GM18519 (cell line): Measurements from ENCODE around the gene ITGA7.

Experiments
- ATAC-seq: cut with Tn5 transposase; IDR thresholded peaks from one replicate; pipeline ENCODE4 v1.9.1; 2021; ENCODE audit warnings: mild to moderate bottlenecking, moderate library complexity; ENCODE audit not compliant: unreplicated experiment, low FRiP score

The ITGA7 gene

DNA sequence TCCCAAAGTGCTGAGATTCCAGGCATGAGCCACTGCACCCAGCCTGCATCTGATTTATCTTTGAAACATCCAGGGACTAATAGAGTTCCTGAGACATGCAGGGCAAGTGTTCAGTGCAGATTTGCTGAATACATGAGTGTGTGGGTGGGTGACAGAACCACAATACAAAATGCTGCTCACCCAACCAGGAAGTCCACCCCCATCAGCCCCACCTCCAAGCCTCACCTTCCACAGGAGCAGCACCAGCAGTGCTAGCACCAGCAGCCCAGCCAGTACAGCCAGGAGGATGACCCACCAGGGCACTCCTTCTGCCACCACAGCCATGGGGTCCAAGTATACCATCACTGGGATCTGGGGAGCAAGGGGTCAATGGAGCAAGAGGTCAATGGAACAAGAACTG lies 20.0 kb downstream of the ITGA7 start:
- ATAC-seq, result no peak

DNA sequence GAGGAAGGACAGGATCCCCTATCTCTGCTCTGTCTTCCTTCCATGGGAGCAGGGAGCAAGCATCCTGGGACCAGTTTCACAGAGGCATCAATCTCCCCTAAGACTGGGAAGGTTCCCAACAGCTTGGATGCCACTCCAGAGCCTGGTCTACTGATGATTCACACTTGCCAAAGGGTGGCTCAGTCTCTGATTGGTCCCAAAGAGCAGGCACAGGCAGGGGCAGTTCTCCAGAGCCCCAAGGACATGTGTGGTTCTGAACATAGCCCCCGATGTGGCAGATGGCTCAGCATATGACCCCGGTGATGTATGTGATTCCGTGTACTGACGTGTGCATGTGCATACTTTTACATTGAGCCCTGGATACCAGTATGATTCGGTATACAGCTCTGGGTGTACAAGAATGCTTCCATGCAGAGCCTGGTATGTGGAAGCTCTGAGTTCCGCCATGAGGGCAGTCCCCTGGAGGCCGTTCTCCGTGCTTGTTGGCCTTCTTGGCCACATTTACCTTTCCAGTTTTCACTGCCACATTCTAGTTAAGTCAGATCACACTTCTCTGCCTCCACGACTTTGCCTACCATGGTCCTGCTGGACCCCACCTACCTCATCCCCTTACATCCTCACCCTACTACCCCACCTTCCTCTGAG lies 21.2 kb downstream of the ITGA7 start:
- no peak for ATAC-seq

DNA sequence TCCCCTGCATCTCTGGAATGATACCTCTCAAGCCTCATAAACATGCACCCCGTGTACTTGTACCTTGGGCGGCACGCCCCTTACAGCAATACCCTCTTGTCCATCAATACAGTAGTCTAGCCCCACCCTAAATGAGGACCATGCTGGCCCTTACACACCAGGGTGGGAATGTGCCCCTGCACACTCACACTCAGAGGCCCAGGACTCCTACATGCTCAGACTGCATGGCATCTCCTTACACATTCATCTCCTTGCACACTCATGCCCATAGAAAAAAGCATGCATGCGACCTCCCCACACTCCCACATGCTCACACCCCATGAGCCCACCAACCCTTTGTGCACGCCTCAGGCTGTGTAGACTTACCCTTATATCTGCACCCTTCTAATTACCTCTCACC lies 22.0 kb downstream of the ITGA7 start:
- no peak for ATAC-seq

DNA sequence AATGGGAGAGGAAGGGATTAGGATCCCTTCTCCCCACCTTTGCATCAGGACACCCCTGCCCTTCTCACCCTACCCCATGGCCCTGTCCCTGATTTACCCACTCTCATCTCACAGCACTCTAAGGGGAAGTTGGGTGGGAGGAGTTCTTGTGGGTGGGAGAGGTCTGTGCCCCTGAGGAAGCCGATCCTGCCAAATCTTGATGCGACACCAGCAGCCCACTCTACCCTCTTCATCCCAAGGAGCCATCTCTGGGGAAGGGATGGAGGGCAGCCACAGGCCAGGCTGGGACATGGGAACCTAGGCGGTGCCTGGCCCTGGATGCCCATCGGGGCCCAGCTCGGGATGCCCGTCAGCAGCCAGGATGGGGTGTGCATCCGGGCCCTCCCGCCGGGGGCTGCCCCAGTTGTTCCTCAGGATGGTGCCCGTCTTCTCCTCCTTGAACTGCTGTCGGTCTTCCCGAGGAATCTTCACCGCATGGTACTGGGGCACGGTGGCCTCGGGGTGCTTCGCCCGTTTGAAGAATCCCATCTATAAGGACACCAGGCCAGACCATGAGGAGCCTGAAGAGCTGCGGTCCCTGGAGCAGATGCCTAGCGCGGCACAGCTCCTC lies 22.8 kb downstream of the ITGA7 start:
- no peak for ATAC-seq

DNA sequence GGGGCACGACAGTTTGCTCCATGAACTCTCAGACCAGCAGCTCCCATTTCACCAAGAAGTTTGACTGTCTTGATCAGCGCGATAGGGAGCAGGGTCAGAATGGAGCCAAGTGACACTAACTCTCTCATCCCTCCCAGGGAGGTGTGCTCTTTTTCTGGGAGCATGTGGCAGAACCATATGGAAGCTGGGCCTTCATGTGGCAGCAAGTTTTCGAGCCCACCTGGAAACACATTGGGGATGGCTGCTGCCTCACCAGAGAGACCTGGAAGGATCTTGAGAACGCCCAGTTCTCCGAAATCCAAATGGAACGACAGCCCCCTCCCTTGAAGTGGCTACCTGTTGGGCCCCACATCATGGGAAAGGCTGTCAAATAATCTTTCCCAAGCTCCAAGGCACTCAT lies 24.0 kb downstream of the ITGA7 start:
- ATAC-seq, result no peak

DNA sequence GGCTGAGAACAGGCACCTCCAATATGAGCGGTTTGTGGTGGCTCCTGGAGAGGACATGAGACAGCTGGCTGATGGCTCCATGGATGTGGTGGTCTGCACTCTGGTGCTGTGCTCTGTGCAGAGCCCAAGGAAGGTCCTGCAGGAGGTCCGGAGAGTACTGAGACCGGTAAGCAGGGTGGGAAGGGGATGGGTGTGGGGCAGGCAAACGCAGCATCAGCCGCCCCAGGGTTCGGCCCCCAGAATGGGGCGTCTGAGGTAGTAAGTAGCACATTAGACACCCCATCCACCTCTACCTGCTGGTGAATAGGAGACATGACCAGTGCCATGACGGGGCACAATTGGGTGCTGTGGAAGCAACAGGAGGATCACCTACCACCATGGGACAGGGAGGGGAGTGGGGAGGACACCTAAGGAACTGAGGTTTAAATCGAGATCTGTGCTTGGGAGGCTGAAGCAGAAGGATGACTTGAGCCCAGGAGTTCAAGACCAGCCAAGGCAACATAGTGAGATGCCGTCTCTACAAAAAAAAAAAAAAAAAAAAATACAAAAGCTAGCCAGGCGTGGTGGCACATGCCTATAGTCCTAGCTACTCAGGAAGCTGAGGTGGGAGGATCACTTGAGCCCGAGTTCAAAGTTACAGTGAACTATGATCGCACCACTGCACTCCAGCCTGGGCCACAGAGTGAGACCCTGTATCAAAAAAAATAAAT lies 25.5 kb downstream of the ITGA7 start:
- no peak for ATAC-seq

DNA sequence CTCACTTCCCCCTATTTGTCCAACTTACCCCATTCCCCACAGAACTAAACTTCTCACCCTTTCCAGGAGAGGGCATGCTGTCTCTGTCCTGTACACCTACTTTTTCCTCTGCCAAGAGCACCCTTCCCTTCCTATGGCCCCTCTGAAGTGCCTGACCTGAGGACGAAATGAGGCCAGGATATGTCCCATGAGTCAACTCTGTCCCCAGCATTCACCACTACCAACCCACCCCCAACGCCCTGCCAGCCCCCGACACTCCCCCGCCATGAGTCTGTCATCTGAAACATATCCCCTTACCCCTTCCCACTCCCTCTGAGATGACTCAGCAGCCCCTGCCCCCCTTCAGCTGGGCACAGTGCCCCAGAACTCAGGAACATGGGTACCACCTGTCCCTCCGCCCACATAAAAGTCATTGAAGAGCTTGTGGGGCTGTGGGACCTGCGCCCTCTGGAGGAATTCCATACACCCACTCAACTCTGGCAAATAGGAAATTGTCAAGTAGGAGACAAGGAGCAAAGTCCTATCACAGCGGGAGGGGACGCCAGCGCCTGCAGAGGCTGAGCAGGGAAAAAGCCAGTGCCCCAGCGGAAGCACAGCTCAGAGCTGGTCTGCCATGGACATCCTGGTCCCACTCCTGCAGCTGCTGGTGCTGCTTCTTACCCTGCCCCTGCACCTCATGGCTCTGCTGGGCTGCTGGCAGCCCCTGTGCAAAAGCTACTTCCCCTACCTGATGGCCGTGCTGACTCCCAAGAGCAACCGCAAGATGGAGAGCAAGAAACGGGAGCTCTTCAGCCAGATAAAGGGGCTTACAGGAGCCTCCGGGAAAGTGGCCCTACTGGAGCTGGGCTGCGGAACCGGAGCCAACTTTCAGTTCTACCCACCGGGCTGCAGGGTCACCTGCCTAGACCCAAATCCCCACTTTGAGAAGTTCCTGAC lies 26.3 kb downstream of the ITGA7 start:
- no peak for ATAC-seq

DNA sequence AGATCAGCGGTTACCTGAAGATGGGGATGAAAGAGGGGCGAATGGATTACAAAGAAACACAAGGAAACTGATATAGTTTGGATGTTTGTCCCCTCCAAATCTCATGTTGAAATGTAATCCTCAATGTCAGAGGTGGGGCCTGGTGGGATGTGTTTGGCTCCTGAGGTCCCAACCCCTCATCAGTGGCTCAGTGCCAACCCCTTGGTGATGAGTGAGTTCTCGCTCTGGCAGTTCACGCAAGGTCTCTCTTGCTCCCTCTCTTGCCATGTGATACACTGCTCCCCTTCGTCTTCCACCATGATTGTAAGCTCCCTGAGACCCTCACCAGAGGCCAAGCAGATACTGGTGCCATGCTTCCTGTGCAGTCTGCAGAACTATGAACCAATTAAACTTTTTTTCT lies 28.0 kb downstream of the ITGA7 start:
- no peak for ATAC-seq

DNA sequence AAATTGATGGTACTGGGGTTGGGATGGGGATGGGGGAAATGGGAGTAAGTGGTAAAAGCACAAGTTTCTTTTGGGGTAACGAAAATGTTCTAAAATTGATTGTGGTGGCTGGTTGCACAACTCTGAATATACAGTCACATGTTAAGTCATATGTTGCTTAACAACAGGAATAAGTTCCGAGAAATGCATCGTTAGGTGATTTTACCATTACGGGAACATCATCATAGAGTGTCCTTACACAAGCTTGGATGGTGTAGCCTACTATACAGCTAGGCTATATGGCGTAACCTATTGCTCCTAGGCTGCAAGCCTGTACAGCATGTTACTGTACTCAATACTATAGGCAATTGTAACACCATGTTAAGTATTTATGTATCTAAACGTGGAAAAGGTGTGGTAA lies 31.0 kb downstream of the ITGA7 start:
- ATAC-seq, result no peak

DNA sequence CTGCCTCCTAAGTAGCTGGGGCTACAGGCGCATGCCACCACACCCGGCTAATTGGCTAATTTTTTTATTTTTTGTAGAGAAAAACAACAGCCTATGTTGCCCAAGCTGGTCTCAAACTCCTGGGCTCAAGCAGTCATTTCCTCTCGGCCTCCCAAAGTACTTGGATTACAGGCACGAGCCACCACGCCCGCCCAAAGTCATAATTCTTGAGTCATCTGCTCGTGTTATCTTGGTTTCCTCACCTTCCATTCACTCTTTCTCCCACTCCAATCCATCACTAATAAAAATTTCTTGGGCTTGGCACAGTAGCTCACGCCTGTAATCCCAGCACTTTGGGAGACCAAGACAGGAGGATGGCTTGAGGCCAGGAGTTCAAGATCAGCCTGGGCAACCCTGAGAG lies 32.0 kb downstream of the ITGA7 start:
- ATAC-seq, result no peak

DNA sequence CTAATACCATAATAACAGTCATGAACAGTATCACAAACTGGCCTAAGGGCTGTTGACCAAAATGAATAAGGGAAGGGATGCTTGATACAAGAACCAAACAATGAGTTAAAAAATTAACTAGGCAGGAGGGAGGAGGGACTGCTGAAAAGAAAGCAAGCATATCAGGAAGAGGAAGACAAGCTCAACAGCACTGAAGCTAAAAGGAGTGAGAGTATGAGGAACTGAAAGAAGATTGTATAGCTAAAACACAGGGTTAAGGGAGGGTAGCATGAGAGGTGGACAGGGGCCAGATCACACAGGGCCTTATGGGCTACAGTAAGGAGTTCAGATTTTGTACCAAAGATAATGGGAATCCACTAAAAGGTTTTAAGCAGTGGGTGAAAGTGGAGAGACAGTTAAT lies 34.1 kb downstream of the ITGA7 start:
- peak; percentile 98 for ATAC-seq

DNA sequence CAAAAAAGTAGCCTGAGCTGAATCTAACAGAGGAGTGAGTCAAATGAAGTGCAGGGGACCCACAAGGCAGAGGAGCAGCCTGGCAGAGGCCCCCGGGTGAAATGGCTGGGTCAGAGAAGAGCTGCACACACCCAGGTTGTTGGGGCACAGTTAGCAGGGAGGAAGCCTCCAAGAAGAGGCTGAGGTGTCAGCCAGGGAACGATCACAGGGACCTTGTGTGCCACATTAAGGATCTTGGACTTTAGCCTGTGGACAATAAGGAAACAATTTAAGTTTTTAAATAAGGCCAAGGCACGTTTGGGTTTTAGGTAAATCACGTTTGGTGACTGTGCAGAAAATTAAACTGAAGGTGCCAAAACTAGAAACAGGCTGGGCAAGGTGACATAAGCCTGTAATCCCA lies 36.0 kb downstream of the ITGA7 start:
- ATAC-seq, result no peak

DNA sequence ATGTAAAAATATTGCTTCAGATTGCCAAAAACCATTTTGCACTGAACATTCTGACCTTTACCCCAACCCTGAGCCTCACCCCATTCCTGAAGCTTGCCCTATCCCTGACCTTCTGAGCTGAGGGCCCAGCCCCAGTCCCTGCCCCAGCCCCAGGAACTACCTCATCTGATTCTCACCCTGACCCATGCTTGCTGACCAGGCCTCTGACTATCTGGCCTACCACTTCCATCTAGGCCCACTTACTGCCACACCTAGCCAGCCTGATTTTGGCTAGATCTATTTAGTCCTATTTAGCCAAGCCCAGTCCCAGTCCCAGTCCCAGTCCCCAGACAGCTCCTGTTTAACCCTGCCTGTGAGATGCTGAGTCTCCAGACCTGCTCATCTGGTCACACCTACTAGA lies 37.4 kb downstream of the ITGA7 start:
- no peak for ATAC-seq

DNA sequence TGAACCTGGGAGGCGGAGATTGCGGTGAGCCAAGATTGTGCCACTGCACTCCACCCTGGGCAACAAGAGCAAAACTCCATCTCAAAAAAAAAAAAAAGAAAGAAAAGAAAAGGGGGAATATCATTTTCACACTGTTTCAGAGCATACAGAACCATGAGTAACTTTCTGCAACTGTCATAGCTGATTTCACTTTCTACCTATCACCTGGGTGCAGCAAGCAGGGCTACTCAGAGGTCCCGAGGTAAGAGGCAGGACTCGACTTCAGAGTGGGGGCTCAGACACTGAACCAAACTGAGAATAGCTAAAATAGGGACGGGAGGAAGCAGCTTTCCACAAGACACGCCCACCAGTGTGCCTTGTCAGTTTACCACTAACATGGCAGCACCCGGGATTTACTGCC lies 41.2 kb downstream of the ITGA7 start:
- no peak for ATAC-seq

DNA sequence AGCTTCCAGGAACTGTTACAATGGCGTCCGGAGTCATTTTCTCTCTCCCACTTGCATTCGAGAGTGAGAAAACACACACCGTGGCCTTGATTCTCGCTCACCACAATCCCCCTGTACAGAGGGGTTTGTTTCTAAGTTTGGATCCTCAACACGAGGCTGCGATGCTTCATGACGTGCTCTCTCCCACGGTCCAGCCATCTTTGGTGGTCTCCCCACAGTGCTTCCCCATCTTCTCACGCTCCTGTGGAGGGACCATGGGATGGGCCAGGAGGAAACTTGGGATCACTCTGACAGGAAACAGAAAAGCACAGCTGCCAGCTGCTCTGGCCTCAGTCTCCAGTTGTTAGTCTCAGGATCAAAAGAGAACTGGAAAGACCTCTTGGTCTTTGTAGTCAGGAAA lies 42.9 kb downstream of the ITGA7 start:
- ATAC-seq, result no peak

DNA sequence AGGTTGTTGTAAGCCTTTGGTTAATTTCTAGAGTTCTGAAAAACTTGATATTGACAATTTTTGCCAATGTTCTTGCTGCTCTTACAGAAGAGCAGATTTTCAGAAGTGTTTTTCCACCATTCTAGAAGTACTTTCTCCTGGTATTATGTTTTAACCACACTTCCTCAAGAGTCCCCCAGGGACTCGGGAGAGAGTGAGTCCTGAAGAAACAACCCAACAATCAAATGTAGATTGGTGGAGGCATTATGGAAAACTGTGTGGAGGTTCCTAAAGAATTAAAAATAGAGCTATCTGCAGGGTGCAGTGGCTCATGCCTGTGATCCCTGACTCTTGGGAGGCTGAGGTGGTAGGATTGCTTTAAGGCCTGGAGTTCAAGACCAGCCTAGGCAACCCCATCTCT lies 44.3 kb downstream of the ITGA7 start:
- ATAC-seq, result no peak

DNA sequence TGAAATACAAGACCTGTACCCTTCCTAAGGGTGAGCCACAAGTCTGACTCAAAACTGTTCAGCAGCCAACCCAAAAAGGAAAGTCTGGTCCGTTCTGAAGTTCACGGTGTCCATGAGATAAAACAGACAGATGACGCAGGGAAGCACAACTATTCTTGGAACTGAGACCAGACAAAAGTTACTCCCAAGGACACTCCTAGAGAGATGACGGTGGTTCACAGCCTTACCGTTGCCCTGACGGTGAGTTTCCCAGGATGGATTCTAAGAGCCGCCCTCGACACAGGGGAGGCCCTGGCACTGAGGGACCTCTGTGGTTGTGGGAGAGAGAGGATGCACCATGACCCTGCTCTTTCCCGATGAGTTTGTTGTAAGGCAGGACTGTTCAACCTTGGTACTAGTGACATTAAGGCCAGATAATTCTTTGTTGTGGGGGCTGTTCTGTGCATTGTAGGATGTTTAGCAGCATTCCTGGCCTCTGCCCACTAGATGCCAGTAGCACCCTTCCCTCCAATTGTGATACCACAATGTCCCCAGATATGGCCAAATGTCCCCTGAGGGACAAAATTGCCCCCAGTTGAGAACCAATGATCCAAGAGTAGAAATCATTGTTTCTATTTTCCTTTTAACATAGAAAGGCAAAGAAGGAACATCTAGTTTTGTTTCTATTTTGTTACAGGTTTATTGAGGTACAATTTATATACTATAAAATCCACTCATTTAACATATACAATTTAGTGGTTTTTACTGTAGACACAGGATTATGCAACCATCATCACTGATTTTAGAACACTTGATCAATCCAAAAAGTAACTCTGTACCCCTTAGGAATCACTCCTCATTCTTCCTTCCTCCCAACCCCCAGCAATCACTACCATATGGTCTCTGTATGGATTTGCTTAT lies 48.0 kb downstream of the ITGA7 start:
- ATAC-seq, result no peak

DNA sequence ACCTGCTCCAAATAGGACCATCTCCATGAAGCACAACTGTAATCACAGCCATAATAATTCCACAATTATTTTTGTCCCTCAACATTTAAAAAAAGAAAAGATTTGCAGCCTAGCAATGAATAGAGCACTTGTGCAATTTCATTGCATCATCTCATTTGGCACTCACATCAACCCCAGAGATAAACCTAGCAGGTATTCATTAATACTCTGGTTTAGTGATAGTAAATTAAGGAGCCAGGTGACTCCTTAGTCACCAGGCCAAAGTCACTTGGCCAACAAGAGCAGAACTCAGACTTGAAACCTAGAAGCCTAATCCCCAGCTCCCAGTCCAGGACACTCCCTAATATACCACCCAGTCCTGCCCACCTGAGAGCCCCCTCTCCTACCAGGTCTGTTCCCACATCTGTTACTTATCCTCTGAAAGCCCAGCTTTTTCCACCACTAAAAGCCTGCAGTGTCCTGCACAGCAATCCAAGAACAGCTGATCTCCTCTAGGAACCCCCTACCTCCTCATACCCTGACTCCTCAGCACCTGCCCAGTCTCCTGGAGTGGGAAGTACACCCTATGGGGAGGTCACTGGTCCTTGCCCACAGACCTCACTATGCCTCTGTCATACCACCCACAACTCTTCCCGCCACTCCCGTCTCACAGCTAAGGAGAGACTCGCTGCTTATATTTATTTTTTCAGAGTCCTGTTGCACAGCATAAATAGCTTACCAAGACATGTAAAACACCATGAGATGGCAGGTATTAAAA lies 48.9 kb downstream of the ITGA7 start:
- ATAC-seq, result no peak

DNA sequence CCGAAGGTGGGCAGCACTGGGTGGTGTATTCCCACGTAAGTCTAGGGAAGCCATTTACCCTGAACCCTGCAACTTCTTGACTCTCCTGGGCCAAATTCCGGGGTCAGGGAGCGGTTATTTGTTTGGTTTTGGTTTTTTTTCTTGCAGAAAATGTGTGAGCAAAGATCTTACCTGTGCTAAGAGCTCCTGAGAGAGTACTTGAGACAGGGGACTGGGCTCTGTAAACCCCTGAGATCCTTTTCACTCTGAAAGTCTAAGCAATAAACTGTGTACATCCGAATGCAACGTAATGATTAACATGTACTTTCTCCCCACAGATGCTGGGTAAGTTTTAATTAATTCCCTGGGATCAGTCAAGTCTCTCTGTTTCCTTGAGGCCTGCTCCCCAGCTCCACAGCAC lies 49.5 kb downstream of the ITGA7 start:
- ATAC-seq, result no peak
